ENCODE data around the gene SYNPO2. TPM values are rescaled to one million over a fixed set of nuclear protein-coding genes. Genes with fewer than 3 reads are reported as not detected.

Gene SYNPO2
- total RNA-seq, 1 experiment from 2014 or later: not detected

DNA sequence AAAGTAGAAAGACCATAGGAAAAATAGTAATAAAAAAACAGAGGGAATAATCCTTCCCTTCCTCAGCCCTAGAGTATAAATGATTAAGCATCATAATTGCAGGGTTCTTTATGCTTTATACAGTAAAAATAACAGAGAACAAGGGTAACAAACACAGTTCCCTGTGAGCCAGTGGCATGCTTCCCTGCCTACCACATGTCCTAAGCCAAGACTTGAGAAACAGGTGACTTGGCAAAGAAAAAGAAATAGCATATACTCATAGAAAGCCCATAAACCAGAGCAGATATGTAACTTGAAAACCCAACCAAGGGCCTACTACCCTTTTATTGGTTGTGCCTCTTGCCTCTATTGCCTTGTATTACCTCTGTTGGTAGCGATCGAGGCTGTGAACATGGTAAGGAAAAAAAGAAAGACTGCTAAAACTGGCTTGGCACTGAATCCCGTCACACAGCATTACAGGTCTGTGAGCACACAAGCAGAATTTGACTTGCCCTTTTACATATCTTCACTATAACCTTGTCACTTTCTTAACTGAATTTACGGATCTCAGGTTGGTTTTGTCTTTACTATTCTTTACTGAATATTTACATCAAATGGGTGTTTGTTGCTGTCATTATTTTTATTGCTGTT is 216.1 kb downstream of the SYNPO2 start:
- DNase-seq (ENCODE audit: low read depth): no peak
- in situ Hi-C loops (cut with HindIII; ENCODE audit: low pct_unique_long_range_greater_than_20kb, low sequenced_read_pairs): no loop called here

DNA sequence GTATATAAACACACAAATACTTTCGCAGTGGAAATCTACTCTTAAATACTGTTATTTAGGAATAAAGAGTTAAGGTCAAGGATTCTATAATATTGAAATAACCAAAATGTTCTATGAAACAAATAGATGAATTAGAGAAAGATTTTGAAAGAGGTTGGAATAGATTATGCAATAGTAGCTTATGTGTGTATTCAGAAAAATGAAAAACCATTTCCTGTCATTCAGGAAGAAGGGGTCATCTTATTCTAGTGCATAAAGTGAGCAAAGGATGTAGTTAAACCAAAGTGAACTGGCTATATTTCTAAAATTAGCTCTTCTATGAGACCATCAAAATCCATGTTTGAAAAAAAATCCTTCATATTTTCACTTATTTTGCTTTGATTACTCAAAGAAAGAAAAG is 217.0 kb downstream of the SYNPO2 start:
- DNase-seq (ENCODE audit: low read depth): no peak
- in situ Hi-C loops (cut with HindIII; ENCODE audit: low pct_unique_long_range_greater_than_20kb, low sequenced_read_pairs): no loop called here

DNA sequence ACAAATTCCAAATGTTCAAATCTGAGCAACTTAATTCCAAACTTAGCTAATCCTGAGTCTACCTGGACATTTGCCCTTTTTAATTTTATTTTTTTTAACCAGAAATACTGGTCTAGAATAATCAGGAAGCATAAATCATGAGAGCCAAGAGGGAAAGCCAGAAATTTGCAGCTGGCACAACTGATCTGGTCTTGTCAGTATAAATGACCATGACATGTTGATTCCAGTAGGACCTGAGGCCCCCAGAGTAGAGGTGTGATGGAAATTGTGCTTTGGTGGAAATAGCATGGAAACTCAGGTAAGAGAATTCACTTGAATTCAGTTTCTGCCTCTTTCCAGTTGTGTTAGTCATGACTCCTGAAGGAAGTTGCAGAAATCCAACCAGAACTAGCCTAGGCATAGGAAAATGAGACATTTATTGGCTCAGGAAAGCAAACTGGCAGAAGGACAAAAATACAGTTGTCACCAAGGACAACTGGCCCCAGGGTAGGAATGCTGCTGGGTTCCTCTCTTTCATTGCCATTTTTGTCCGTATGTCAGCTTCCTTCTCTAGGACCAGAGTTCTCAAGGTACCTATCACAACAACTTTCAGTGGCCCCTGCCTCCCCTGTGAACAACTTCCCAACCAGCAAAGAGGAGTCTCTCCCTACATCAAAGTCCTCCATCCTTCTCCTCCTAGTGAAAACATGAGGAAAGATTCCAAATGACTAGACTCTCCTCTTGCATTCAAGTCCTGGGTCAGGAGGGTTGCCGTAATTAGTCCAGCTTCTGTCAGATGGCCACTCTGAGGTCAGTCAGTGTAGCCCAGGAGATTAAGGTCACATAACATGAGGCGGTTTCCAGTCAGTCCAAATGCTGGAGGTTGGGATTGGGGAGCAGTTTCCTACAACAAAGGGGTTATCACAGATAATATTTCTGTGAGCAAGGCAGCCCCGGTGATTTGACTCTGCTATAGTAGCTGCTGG is 217.7 kb downstream of the SYNPO2 start:
- DNase-seq (ENCODE audit: low read depth): no peak
- in situ Hi-C loops (cut with HindIII; ENCODE audit: low pct_unique_long_range_greater_than_20kb, low sequenced_read_pairs): no loop called here

DNA sequence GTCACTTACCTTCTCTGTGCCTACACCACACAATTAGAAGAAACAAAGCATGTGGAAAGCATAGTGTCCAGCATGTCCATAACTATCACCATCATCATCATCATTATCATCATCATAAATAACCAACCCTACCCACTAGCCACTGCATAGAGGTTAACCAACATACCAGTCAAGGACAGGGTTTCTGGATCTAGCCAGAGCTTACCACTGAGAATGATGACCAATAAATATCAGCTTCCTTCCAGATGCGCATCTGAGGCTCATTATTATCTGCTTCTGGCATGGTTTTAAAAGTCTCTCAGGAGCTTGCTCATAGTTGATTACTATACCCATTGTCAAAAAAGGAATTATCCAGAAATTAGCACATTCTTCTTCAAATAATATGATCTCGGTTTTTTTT is 221.5 kb downstream of the SYNPO2 start:
- in situ Hi-C loops (cut with HindIII; ENCODE audit: low pct_unique_long_range_greater_than_20kb, low sequenced_read_pairs): no loop called here
- no peak for DNase-seq (ENCODE audit: low read depth)

Other genes starting within 250 kb of the SYNPO2 start
- 7.3 and 22.4 TPM in 2 replicates for gene METTL14, start 203.5 kb upstream of the SYNPO2 start, total RNA-seq (2014; rRNA removed; shearing (Covaris generic); ENCODE audit: low replicate concordance)
- 31.7 and 42.6 TPM in 2 replicates for gene SEC24D, start 52.7 kb upstream of the SYNPO2 start, total RNA-seq (2014; rRNA removed; shearing (Covaris generic); ENCODE audit: low replicate concordance)
- not detected in 2 replicates for gene MYOZ2, start 247.0 kb downstream of the SYNPO2 start, total RNA-seq (2014; rRNA removed; shearing (Covaris generic); ENCODE audit: low replicate concordance)